Suprapubic skin (tissue), 4 donors: ENCODE results near the gene MOSMO. TPM values are rescaled to one million over a fixed set of nuclear protein-coding genes. Genes with fewer than 3 reads are reported as not detected.
"Not testable (repeated sequence)": the region's sequence is repeated elsewhere in the genome, so short reads cannot be mapped to it uniquely, and the experiment has no call there.

Experiments used
- DNase-seq, 2 donors: peaks; one replicate each; pipeline ENCODE4 v3.0.0-alpha.2; 2019; ENCODE audit warnings: low spot score in 2 of 2
- H3K27ac ChIP-seq: fragments of 200-600 bp; sonication (generic); one replicate; pipeline ENCODE4 v1.5.1; 2019
- H3K27me3 ChIP-seq: fragments of 200-600 bp; sonication (generic); one replicate; pipeline ENCODE4 v1.5.1; 2019
- H3K36me3 ChIP-seq: fragments of 200-600 bp; sonication (generic); one replicate; pipeline ENCODE4 v1.5.1; 2019
- H3K4me1 ChIP-seq: fragments of 200-600 bp; sonication (generic); one replicate; pipeline ENCODE4 v1.5.1; 2019
- H3K4me3 ChIP-seq: fragments of 200-600 bp; sonication (generic); one replicate; pipeline ENCODE4 v1.5.1; 2019; ENCODE audit warnings: mild to moderate bottlenecking
- H3K9me3 ChIP-seq: fragments of 200-600 bp; sonication (generic); one replicate; pipeline ENCODE4 v1.5.1; 2019
- EP300 ChIP-seq: sonication (generic); formaldehyde crosslinking; IDR thresholded peaks from one replicate; pipeline ENCODE4 v1.6.1; 2017; ENCODE audit warnings: antibody characterized with exemption
- POLR2A ChIP-seq, 2 donors: fragments of 450-650 bp; IDR thresholded peaks; one replicate each; pipeline ENCODE4 v1.6.1; 2017; ENCODE audit warnings: antibody characterized with exemption in 2 of 2, mild to moderate bottlenecking in 2 of 2, moderate library complexity in 2 of 2
- POLR2AphosphoS5 ChIP-seq, 3 donors: sonication (generic); formaldehyde crosslinking; IDR thresholded peaks; one replicate each; pipeline ENCODE4 v1.6.1; 2017; ENCODE audit warnings: antibody characterized with exemption in 3 of 3
- WGBS: methylation state at CpG from one replicate; pipeline ENCODE4 v1.1.5; 2018; 5-methylcytosine and 5-hydroxymethylcytosine counted together
- total RNA-seq, 4 donors: library from RNA; depleted of rRNA; stranded (reverse); fragments of >200 nt; gene quantifications; one replicate each; pipeline ENCODE4 v1.1.0, GENCODE V29; 2016
- TF ChIP-seq, protein P1 (sequence below), 2 donors: fragments of 200-600 bp in 1 of 2; fragments of 450-650 bp in 1 of 2; sonication (generic) in 1 of 2; IDR thresholded peaks; one replicate each; pipeline ENCODE4 v1.5.1; 2016 to 2019; ENCODE audit warnings: antibody characterized with exemption in 2 of 2, mild to moderate bottlenecking in 1 of 2, moderate library complexity in 1 of 2

Gene MOSMO
- total RNA-seq, 4 donors from 2014 or later = 11.9 to 32.7 (median 16.7) TPM

DNA sequence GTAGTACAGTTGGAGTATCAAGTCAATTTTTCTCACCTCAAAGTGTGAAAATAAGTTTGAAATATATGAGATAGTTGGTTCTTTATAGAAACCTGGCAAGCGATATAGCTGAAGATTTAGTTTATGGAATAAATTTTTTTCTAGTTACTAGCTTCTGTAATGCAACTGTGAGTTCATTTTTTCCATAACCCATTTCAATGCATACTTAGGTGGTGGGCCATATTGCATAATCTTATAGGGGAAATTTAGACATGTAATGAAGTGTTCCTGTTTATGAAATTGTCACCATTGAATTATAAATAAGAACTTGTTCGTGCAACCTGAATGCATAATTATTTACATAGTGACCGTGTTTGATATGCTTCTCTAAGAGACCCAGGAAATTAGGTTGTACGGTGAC, 9.0 kb downstream of the MOSMO start:
- WGBS = 86% methylated on average over 4 of the region's 4 CpGs
- peaks cover 13% of the 10 kb centered on the region for H3K4me1 ChIP-seq

DNA sequence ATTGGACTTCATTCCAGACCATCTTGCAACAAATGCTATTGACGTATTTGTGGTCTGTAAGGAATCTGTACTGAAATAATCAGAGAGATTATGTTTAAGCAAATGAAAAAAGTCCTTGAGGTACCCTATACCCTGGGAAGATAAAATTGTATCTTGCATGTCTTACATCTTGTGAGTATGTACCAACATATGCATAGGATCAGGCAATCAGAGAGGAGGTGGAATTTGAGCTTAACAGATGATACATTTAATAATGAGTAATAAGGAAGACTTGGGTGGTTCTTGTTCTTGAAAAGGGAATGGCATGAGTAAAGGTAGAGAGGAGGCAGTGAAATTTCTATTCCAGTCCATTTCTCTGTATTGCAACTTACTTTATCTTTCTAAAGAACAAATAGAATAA, 10.6 kb downstream of the MOSMO start:
- no peak for DNase-seq

More for the DNA sequence above, 9.0 kb downstream of the MOSMO start:
- H3K4me3 ChIP-seq = no peak overlapping the region
- H3K9me3 ChIP-seq = no peaks in the 10 kb centered on the region
- H3K27me3 ChIP-seq = no peaks in the 10 kb centered on the region
- H3K36me3 ChIP-seq = no peaks in the 10 kb centered on the region
- no peak overlapping the region for H3K27ac ChIP-seq
- no peak for DNase-seq
- TF ChIP-seq EP300 = no peak
- TF ChIP-seq, protein P1, sequence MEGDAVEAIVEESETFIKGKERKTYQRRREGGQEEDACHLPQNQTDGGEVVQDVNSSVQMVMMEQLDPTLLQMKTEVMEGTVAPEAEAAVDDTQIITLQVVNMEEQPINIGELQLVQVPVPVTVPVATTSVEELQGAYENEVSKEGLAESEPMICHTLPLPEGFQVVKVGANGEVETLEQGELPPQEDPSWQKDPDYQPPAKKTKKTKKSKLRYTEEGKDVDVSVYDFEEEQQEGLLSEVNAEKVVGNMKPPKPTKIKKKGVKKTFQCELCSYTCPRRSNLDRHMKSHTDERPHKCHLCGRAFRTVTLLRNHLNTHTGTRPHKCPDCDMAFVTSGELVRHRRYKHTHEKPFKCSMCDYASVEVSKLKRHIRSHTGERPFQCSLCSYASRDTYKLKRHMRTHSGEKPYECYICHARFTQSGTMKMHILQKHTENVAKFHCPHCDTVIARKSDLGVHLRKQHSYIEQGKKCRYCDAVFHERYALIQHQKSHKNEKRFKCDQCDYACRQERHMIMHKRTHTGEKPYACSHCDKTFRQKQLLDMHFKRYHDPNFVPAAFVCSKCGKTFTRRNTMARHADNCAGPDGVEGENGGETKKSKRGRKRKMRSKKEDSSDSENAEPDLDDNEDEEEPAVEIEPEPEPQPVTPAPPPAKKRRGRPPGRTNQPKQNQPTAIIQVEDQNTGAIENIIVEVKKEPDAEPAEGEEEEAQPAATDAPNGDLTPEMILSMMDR (IDR thresholded peaks at IDR 0.05) = no peak
- TF ChIP-seq POLR2AphosphoS5 (IDR thresholded peaks at IDR 0.05) = no peak
- no peak for TF ChIP-seq POLR2A (IDR thresholded peaks at IDR 0.05)

GRCh38 chr16:22022151-22022550, 14.2 kb downstream of the MOSMO start:
- TF ChIP-seq POLR2A (IDR thresholded peaks at IDR 0.05) (no peak), POLR2AphosphoS5 (IDR thresholded peaks at IDR 0.05) (no peak), EP300 (no peak)
- TF ChIP-seq, protein P1 (IDR thresholded peaks at IDR 0.05) = no peak
- H3K27me3 ChIP-seq = no peaks in the 10 kb centered on the region
- no peak for DNase-seq
- 94% methylated on average over 5 of the region's 5 CpGs for WGBS
- no peaks in the 10 kb centered on the region for H3K36me3 ChIP-seq
- no peak overlapping the region for H3K4me3 ChIP-seq
- peaks cover 19% of the 10 kb centered on the region for H3K4me1 ChIP-seq
- no peaks in the 10 kb centered on the region for H3K9me3 ChIP-seq
- H3K27ac ChIP-seq = no peak overlapping the region

More for the DNA sequence above, 10.6 kb downstream of the MOSMO start:
- H3K4me1 ChIP-seq = peaks cover 13% of the 10 kb centered on the region
- no peak overlapping the region for H3K4me3 ChIP-seq
- WGBS = 96% methylated on average over 1 of the region's 1 CpG
- H3K9me3 ChIP-seq = no peaks in the 10 kb centered on the region
- no peaks in the 10 kb centered on the region for H3K27me3 ChIP-seq
- H3K36me3 ChIP-seq = no peaks in the 10 kb centered on the region
- H3K27ac ChIP-seq = no peak overlapping the region
- TF ChIP-seq POLR2AphosphoS5 (IDR thresholded peaks at IDR 0.05) (no peak), POLR2A (IDR thresholded peaks at IDR 0.05) (no peak), EP300 (no peak)
- TF ChIP-seq, protein P1 (IDR thresholded peaks at IDR 0.05) = no peak

GRCh38 chr16:22023505-22023904, 15.6 kb downstream of the MOSMO start:
- WGBS = 93% methylated on average over 1 of the region's 1 CpG
- Histone ChIP-seq H3K36me3 (no peaks in the 10 kb centered on the region), H3K27me3 (no peaks in the 10 kb centered on the region), H3K4me1 (peaks cover 19% of the 10 kb centered on the region), H3K9me3 (no peaks in the 10 kb centered on the region), H3K4me3 (no peak overlapping the region), H3K27ac (no peak overlapping the region)
- TF ChIP-seq, protein P1 (IDR thresholded peaks at IDR 0.05) = no peak
- no peak for TF ChIP-seq POLR2AphosphoS5 (IDR thresholded peaks at IDR 0.05)
- TF ChIP-seq EP300 = no peak
- no peak for TF ChIP-seq POLR2A (IDR thresholded peaks at IDR 0.05)
- no peak for DNase-seq

- H3K36me3 ChIP-seq, DNase-seq, H3K9me3 ChIP-seq, H3K4me3 ChIP-seq, H3K27me3 ChIP-seq, H3K27ac ChIP-seq: not testable (repeated sequence)
- peaks cover 22% of the 10 kb centered on the region for H3K4me1 ChIP-seq
- 94% methylated on average over 4 of the region's 4 CpGs for WGBS
These were observed 16.9 kb downstream of the MOSMO start for GRCh38 chr16:22024785-22025184.

- no peak for DNase-seq
- Histone ChIP-seq H3K27me3 (no peaks in the 10 kb centered on the region), H3K4me3 (no peak overlapping the region), H3K9me3 (no peaks in the 10 kb centered on the region), H3K27ac (no peak overlapping the region), H3K36me3 (no peaks in the 10 kb centered on the region), H3K4me1 (peaks cover 23% of the 10 kb centered on the region)
- 62% methylated on average over 2 of the region's 2 CpGs for WGBS
- TF ChIP-seq, protein P1 (IDR thresholded peaks at IDR 0.05) = no peak
- TF ChIP-seq POLR2A (IDR thresholded peaks at IDR 0.05) (no peak), EP300 (no peak), POLR2AphosphoS5 (IDR thresholded peaks at IDR 0.05) (no peak)
These were observed 19.7 kb downstream of the MOSMO start for GRCh38 chr16:22027633-22028032.
